ENCODE data around the gene FLT3LG. TPM values are rescaled to one million over a fixed set of nuclear protein-coding genes. Genes with fewer than 3 reads are reported as not detected.
A peak's percentile ranks its signal among the peaks of the same experiment; 100 is the strongest.

The FLT3LG gene
- total and polyA plus RNA-seq, 9 of the 15 experiments (the other 6 are each of a cell fraction or from before 2014, with no cell fraction given), result 0.31 to 6.4 (median 1.1) TPM

- TF ChIP-seq HMGXB4 (CRISPR knock-in tag; IDR thresholded peaks at IDR 0.05), result peak; percentile 74; the same call in 1 of the 2 replicates
- peak; percentile 98 for TF ChIP-seq PHF8 (IDR thresholded peaks at IDR 0.05; ENCODE audit: borderline replicate concordance, low read length)
- peak in 1 of 3 experiments; percentile 39; a peak in 1 of 6 replicates for TF ChIP-seq ZBTB11 (CRISPR knock-in tag; IDR thresholded peaks at IDR 0.05)
- peak; percentile 58; the same call in 1 of the 2 replicates for TF ChIP-seq ZBTB33 (CRISPR knock-in tag; IDR thresholded peaks at IDR 0.05)
- peak; percentile 88 for TF ChIP-seq FOS (IDR thresholded peaks at IDR 0.05; ENCODE audit: extremely low read depth, insufficient read length)
- TF ChIP-seq SAP30 (IDR thresholded peaks at IDR 0.05; ENCODE audit: borderline replicate concordance, insufficient read depth, low read depth, low read length, poor library complexity, severe bottlenecking), result peak; percentile 25
- TF ChIP-seq ZNF695 (CRISPR knock-in tag; IDR thresholded peaks at IDR 0.05), result no peak
- TF ChIP-seq NRF1 (conservative IDR thresholded peaks at IDR 0.05 in 1 of 2, IDR thresholded peaks at IDR 0.05 in 1 of 2), result peak; percentile 99
- TF ChIP-seq ATF7 (IDR thresholded peaks at IDR 0.05), result peak; percentile 97
- peak; percentile 98 for TF ChIP-seq POLR2H (tag; IDR thresholded peaks at IDR 0.05; ENCODE audit: low read depth)
- peak; percentile 95 for TF ChIP-seq TOE1 (IDR thresholded peaks at IDR 0.05; ENCODE audit: borderline replicate concordance)
- peak; percentile 93 for TF ChIP-seq TOE1 (CRISPR knock-in tag; IDR thresholded peaks at IDR 0.05; ENCODE audit: borderline replicate concordance, low read depth)
- TF ChIP-seq MTA3 (IDR thresholded peaks at IDR 0.05; ENCODE audit: borderline replicate concordance), result peak; percentile 92
- TF ChIP-seq NR1H2 (CRISPR knock-in tag; IDR thresholded peaks at IDR 0.05), result 0 out of 2 replicates have a peak, but pooled peaks have one; percentile 46
- peak; percentile 74 for TF ChIP-seq CBX1 (IDR thresholded peaks at IDR 0.05; ENCODE audit: low read depth)
These were observed 13.4 kb downstream of the FLT3LG start, which contains the start of gene RPL13A (continued) for GRCh38 chr19:49487277-49488045.
